GM19452 (cell line): ENCODE results near the gene BEND6.

Experiments used
- ATAC-seq: cut with Tn5 transposase; IDR thresholded peaks from one replicate; pipeline ENCODE4 v1.9.1; 2021; ENCODE audit not compliant: unreplicated experiment

Gene BEND6

DNA sequence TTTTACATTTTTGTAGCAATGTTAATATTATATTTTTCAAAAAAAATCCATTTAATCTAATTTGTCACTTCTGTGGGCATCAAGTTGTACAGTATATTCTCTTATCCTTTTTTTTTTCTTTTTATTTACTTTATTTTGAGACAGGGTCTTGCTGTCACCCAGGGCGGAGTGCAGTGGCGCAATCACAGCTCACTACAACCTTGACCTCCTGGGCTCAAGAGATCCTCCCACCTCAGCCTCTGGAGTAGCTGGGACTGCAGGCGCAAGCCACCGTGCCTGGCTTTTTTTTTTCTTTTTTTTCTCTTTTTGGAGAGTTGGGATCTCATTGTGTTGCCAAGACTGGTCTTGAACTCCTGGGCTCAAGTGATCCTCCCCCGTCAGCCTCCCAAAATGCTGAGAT, 14.4 kb upstream of the BEND6 start:
- ATAC-seq: no peak

DNA sequence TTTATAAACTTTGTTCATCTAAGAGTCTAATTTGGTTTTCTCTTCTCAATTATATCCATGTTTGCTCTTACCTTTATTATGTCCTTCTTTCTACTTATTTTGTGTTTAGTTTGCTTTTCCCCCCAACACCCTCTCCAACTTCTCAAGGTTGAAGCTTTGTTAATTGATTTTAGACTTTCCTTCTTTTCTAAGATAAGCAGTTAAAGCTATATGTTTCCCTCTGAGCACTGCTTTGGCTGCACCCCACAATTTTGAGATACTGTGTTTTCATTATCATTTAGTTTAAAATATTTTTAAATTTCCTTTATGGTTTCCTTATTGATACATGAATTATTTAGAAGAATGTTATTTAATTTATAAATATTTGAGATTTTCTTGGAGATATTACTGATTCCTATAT, 13.9 kb upstream of the BEND6 start:
- ATAC-seq: no peak

DNA sequence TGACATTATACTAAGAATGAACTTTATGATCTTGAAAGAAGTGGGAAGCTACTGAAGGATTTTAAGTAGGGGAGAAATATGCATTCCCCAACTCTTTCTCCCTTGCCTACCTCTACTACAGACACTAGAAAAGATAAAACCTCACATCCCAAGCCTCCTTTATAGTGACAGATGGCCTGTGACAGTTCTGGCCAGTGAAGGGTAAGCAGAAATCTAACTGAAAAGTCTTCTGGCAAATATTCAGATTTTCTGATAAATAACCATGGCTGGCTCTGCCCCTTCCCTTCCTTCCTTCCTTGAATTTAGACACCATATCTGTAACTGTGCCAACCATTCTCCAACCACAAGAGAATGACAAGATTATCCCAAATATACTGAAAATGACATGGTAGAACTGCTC, 10.2 kb upstream of the BEND6 start:
- no peak for ATAC-seq

DNA sequence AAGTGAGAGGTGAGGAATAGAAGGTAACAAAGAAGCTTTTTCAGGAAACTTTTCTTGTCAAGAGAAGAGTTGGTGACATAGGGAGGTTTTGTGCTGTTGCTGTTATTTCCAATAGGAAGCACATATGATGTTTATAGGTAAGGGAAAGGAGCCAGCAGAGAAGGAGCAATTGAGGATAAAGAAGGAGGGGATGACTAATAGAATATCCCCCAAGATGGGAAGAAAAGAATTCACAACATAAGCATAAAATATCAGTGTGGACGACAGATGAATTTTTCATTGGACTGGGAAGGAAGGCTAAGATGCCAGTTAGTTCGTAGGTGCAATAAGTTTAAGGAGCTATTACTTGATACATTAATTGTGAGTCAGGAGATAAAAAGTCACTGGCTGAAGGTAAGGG, 8.5 kb upstream of the BEND6 start:
- no peak for ATAC-seq

DNA sequence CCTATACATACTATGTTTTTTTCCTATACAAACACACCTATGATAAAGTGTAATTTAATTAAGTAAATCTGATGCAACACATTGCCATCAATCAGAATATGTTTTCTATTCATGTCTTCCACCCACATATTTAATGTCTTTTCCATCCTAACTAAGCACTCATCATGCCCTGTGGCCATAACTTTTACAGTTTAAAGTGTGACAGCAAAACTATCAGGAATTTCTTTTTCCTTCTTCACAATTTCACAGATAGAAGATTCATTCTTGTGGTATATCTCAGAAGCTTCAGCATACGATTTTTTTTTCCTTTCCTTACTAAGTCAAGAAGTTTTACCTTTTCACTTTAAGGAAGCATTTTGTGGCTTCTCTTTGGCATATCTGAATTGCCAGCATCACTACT, 7.0 kb upstream of the BEND6 start:
- no peak for ATAC-seq

DNA sequence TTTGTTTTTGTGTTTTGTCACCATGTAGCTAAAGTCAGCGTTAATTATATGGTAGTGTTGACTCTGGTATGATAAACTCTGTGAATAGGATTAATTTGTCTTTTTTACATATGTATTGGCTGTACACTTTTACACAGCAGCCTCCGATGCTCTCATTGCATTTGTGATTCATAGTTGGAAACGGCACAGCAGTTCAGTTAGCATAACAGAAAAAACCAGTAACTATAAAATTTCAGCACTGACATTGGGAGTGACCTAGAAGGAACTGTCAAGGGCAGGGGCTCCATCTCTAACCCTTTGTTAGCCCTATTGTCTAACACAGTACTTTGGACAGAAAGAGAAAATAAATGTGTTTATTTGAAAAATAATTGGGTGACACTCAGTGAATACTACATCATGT, 5.6 kb upstream of the BEND6 start:
- ATAC-seq: no peak

DNA sequence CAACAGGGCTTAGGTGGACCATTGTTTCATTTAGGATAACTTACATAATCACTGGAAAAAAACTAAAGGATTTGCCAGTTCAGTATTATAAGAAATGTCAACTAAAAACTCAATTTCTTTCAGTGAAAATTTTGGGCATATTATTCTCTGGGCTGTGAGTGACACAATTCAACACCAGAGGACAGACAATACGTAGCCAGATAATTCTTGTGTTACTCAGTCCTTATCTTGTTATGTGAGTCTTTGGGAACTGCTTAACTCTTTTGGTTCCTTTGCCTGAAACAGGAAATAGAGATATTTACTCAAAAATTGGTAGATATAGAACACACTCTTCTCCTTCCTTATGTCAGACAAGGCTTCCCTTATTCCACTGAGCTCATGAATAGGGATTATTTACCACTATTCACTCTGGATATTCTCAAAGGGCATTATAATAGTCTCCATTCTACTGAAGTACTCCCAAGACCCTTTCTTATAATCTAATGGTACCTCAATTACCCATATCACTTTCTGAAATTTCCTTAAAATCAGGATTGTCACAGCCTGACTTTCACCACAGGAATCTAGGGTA, 4.9 kb upstream of the BEND6 start:
- no peak for ATAC-seq

DNA sequence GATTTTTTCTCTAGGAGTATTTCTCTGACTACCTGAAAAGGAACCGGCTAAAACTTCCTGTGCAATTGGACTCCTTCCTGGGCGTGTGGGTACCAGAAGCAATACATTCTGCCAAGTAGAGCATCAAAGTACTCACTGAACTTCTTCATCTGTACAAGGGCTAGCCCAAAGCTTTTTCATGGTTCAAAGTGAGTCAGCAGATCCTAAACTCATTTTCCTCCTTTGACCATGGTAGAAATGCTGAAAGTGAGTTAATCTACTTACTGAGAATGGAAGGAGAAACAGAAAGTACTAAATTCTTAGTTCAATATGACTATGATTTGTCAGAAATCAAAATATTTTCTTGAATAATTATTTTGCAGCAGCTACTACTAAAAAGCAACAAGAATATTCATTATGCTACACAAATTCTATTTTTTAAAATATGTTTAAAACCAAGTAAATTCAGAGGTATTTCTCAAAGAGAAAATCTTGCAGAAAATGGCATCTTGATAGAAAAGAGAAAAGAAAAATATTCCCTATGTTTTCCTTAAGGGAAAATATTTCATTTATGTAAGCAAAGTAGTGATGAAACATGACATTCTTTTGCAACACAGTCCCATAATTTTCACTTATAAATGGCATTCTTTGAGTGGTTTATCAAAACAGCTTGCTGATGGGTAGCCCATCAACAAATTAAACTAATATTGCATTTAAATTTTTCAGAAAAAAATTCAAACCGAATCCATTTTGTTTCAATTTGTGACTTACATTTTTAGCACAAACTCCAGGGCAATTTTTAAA, 3.7 kb upstream of the BEND6 start:
- ATAC-seq: no peak

DNA sequence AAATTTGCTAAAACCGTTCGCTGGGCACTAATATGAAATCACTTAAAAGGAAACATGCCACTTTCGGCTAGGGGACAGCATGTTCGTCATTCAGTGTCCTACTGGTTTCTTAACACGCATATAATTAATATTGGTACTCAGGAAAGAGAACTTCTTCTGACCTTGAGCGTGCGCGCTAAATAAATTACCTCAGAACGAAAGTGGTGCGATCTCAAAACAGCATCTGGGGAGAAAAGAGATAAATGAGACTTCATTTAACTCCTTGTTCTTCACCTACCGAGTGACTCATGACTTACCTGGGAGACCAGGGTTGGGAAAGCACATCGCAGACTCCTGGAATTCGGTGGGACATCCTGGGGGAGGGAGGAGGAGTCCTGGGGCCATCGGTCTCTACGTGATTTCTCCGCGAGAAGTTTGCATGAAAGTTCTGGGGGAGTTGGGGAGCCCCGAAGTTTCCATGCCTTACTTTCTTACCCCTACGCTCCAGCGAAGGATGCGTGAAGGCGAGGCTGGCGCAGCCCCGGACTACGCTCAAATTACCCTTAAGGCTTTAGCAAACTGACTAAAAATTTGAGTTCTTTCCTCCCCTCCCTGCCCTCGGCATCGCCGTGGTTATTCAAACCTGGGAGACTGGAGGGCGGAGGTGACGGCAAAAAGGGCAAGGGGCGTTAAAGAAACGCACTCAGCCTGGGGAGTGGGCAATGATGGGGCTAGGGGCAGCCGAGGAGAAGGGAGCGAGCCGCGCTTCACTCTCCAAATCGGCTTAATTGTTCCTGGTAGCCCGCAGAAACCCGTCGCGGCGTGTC, 1.1 kb upstream of the BEND6 start:
- ATAC-seq: no peak

DNA sequence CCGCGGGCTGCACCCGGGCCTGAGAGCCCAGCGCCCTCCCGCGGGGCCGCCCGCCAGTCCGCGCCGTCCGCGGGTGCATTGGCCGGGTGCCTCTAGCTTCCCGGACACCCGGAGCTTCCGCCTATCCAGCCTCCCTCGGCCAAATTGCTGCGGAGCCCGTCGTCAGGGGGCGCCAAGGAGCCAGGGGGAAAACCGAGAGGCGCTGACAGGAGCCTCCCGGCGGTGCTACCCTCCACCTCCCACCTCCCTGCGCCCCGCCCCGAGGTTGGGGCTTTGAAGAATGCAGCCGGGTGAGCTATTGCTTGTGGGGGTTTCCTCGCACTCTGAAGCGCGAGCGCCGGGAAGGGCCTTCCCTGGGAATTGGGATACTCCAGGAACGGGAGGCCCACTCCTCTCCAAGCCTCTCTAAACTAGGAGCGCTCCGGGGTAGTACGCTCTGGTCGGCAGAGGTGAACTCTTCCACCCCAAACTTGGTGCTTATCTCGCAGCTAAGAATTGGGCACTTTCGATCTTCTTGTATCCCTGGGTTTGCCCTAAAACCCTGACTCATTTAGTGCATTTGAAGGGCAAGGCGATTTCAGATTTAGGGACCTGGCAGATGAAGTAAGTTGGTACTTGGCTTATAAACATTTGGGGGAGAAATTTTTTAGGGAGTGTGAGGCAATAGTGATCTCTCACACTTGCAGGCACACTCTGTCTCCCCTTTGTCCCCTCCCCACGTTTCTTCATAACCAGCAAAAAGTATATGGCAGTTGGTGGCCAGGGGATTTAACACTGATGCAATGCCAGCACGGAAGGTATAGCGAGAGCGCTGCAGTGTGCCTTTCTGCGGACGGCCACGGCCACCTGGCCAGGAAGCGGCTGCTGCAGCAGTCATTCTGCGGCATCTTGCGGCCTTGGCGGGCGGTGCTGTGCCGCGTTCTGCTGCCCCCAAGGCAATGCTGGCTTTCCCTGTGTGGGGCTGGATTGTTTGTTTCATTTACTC, 556 bp downstream of the BEND6 start:
- peak; percentile 62 for ATAC-seq

DNA sequence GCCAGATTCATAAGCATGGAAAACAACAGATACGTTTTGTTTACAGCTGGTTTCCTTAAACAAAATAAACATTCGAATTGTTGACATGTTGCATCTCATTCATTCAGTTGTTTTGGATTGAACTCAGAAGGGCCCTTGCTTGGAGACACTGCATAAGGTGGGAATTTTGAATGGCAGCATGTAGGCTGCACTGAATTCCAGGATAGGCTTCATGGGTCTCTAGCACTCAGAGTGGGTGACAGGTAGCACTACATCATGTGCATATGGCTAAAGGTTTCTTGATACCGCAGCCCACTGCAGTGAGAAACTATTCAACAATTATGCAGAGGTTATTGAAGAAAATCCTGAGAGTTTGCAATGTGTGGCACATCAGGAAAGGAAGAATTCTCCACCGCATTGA, 1.6 kb downstream of the BEND6 start:
- ATAC-seq: no peak

DNA sequence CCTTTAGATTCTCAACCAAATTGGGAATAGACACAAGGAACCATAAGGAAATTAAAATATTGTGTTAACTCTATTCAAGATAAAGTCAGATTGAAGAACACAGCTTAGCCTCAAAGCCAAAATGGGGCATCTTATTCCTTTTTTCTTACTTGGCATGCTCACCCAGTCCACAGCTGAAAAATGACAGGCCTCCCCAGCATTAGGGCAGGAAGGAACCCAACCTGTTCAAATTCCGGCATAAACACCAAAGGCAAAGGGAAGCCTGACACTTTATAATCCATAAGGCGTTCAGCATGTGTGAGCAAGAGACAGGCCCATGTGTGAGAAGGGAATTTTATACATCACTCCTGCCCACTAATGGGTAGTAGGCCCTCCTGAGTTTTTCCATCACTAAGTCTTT, 2.9 kb downstream of the BEND6 start:
- ATAC-seq: no peak

DNA sequence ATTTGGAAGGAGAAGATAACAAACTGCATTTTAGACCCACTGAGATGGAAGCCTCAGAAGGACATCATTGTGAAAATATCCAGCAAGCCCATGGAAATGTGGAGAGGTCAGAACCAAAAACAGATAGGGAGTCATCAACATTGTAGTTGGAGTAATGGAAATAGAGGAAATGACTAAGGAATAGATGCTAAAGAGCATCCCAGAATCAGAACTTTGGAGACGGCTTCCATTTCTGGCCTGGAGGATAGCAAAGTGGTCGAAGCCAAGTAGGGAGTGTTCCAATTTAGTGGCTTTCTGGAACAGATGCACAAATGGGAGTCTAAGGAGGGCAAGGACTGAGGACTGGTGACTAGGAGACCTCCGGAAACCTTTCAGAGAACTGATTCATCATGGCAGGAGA, 3.6 kb downstream of the BEND6 start:
- no peak for ATAC-seq

DNA sequence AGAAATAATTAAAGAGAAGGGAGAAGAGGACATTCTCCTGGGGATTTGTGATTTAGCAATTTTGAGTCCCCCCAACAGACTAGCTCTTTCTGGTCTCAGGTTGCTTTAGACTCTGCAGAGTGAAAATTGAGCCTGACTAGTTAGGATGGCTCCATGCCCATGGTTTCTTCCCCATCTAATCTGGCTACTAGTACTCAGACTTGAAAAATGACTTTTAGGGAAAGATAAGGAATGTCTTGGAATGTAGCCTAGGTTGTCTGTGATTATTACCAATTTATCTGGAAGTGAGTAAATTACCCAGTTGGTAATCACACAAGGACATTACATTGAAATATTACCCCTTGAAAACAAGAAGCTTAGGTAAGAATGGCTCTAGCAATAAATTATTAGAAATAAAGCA, 4.2 kb downstream of the BEND6 start:
- ATAC-seq: no peak

DNA sequence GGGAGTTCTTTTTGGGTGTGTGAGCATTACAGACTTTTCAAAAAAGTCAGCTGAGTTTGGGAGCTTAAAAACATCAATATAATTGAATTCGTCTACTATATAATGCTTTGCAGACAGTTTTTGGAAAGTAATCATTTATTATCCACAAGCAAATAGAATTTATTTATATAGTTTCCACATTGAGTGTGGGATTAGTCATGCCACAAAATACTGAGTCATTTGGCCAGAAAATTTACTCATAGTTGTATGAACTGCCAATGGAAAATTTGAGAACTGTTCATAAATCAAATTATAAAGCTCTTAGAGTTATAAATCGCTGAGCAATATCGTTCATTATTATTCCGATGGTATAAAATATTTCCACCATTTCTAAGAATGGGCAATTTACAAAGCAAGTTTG, 5.0 kb downstream of the BEND6 start:
- no peak for ATAC-seq

DNA sequence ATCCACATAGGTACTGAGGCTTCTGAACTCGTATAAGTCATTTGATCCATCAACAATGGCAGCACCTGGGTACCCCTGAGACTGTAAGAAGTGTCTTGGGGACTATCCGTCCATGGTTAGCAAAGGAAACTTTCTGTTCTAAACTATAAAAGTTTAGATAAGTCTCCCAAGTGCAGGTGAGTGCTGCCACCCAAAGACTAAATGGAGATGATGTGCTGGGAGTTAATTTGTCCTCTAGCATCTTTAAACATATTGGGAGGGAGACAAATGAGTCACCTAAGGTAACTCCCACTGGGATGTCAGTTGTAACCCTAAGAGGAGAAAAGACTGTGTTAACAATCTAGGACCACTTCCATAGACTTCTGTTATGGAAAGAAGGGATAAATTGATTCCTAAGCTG, 6.2 kb downstream of the BEND6 start:
- no peak for ATAC-seq

DNA sequence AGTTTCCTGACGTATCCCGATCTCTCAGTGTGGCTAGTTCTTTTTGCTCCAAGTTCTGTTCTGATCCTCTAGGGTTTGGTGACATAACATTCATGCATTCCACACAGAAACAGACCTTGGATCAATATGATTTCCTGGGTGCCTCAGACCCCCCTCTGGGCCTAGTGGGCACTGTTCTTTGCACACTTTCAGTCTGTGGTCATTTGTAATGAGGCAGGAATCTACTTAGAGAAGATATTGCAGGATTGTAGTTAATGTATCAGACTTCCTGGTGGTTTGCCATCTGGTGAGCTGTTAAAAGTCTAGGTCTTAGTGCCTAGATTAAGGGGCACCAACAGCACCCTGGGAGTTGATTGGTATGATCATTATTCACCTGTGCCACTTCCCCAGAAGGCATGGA, 7.5 kb downstream of the BEND6 start:
- no peak for ATAC-seq

DNA sequence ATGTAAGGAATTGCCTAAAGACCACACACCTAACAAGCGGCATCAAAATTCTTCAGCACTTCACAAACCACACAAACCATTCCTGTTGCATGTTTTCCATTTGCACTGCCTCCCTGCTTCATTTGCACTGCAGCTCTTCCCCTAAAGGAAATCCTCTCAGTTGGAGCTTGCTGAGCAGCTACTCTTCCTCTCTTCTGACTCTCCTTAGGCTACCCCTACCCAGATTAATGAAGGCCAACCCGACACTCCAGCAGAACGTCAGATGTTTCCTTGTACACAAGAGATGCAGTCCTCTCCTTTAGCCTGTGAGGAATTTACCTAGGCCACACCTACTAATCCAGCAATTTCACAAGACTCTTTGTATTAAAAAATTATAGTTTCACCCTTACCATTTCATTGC, 8.1 kb downstream of the BEND6 start:
- ATAC-seq: no peak

DNA sequence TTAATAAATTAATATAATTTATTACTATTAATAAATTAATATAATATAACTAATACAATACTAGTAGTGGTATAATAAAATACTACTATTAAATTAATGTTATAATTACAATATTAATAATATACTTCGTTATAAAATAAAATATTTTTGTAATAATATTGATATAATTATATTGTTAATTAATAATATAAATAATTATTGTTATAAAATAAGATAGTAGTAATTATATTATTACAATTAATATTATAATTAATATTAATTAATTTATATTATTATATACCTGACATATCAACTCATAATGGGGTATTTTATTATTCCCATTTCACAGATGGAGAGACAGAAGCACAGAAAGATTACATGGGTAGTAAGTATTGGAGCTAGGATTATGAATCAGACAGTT, 8.9 kb downstream of the BEND6 start:
- no peak for ATAC-seq

DNA sequence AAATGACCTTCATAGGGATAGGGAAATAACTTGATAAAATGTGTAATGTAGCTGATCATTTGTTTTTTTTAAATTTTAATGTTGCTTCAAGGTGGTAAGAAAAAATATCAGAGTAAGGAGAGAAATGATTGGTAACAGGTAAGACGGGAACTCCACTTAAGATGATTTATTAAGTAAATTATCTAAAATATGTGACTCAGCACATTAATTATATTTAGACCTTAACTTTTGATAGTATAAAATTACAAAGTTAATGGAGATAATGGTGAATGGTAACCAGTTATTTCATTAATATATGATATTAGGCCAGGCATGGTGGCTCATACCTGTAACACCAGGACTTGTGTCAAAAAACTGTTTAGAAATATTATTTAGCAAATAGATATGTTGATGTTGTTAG, 10.2 kb downstream of the BEND6 start:
- no peak for ATAC-seq

DNA sequence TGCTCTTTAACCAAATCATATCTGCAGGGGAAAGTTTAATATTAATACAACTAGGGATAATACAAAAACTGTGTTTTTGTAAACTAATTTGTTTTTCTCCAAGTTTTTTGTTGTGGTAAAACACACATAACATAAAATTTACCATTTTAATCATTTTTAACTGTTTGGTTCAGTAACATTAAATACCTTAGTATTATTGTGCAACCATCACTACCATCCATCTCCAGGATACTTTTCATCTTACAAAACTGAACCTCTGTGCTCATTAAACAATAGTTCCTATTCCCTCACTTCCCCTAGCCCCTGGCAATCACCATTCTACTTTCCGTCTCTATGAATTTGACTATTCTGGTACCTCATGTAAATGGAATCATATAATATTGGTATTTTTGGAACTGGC, 15.9 kb downstream of the BEND6 start:
- no peak for ATAC-seq
